Urinary bladder (tissue), 4 donors: ENCODE results near the gene BRME1. TPM values are rescaled to one million over a fixed set of nuclear protein-coding genes. Genes with fewer than 3 reads are reported as not detected.

ENCODE experiments used
- DNase-seq: peaks from one replicate; pipeline ENCODE4 v3.0.0-alpha.2; 2015; ENCODE audit errors: extremely low spot score
- H3K27ac ChIP-seq: one replicate; pipeline ENCODE4 v1.5.1; 2013; ENCODE audit warnings: low read depth, mild to moderate bottlenecking, moderate library complexity
- H3K36me3 ChIP-seq: one replicate; pipeline ENCODE4 v1.6.1; 2013; ENCODE audit warnings: mild to moderate bottlenecking, moderate library complexity; ENCODE audit not compliant: insufficient read depth
- H3K4me1 ChIP-seq: one replicate; pipeline ENCODE4 v1.6.1; 2013; ENCODE audit warnings: mild to moderate bottlenecking, moderate library complexity; ENCODE audit not compliant: insufficient read depth
- H3K4me3 ChIP-seq: one replicate; pipeline ENCODE4 v1.5.1; 2013; ENCODE audit warnings: low read depth, low read length
- WGBS: extraction: QIAGEN DNeasy Blood & Tissue Kit; methylation state at CpG from one replicate; pipeline ENCODE4 v1.1.7; 2013; 5-methylcytosine and 5-hydroxymethylcytosine counted together
- polyA plus RNA-seq: library from polyadenylated mRNA; stranded (reverse); fragments of 200-250 nt; gene quantifications from one replicate; pipeline ENCODE4 v1.2.3, GENCODE V29; 2013
- small RNA-seq: library from RNA; depleted of rRNA; stranded (forward); fragments of <200 nt; gene quantifications from one replicate; pipeline ENCODE3, GENCODE V24; 2014
- total RNA-seq: library from RNA; depleted of rRNA; stranded (reverse); fragments of >200 nt; gene quantifications from one replicate; pipeline ENCODE4 v1.2.3, GENCODE V29; 2014
- donor health status: healthy with polysubstance abuse.
- donor health status: healthy.

Gene BRME1
- total and polyA plus RNA-seq, 2 donors = 2.0 to 2.2 TPM

DNA sequence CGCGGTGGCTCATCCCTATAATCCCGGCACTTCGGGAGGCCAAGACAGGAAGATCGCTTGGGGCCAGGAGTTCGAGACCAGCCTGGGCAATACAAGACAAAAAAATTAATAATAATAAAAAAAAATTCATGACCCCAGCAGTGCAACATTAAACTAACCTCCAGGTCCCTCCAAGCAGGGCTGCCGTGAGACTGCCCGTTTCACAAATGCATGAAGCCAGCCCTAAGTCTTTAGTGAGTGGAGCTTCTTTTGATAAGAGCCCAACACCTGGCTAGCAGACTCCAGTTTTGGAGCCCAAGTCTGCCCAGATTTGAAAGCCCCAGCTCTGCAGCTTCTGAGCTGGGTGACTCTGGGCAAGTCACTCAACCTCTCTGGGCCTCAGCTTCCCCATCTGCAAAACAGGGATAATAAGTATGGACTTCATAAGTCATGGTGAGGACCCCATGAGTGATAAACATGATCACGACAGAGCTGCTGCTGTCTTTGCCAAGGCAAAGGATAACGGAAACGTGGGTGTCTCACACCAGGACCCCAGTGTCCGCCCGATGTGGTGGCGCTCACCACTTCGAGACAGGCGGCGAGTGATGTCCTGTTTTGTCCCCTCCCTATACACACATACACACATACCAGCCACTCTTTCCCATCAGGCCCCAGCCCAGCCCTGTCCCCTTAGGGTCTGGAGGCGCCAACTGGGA is 67.3 kb downstream of the BRME1 start:
- Histone ChIP-seq H3K4me1 (no peaks in the 10 kb centered on the region), H3K36me3 (no peaks in the 10 kb centered on the region), H3K27ac (peak overlapping the region; percentile 99), H3K4me3 (no peak overlapping the region)
- no peak for DNase-seq
- WGBS = 46% methylated on average over 18 of the region's 18 CpGs

DNA sequence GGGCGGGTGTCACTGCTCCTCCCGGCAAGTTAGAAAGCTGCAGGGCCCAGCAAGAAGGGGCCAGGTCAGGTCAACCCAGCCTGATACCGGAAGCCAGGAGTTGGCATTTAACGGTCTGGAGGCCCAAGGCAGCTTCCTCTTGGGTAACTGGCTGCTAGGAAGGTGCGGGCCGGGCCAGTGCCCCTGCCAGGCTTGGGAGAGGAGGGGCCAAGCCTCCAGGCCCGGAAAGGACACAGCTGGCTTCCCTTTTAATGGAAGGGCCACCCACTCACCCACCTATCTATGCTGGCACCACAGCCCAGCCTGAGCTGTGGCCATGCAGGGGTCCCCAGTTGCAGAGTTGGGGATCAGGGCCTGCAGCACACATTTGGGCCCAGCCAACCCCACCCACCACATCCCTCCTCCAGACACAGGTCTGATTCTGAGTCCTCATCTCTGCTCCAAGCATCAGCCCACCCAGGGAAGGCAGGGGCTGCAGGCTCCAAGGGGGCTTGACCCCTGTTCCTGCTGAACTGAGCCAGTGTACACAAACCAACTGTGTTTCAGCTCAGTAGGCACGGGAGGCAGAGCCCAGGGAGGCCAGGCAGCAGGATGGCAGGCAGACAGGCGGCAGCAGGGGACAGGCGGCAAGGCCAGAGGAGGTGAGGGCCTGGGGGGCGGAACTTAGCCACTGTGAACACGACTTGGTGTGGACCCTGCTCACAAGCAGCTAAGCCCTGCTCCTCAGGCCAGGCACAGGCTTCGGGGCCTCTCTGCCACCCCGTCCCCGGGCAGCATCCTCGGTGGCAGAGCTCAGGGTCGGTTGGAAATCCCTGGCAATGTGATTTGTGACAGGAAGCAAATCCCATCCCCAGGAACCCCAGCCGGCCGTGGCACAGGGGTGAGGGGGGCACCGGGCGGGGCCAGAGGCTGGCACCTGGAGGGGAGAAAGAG is 69.9 kb downstream of the BRME1 start:
- peak overlapping the region; percentile 12 for H3K27ac ChIP-seq
- no peaks in the 10 kb centered on the region for H3K36me3 ChIP-seq
- no peaks in the 10 kb centered on the region for H3K4me1 ChIP-seq
- no peak for DNase-seq
- WGBS = 53% methylated on average over 21 of the region's 21 CpGs
- no peak overlapping the region for H3K4me3 ChIP-seq

DNA sequence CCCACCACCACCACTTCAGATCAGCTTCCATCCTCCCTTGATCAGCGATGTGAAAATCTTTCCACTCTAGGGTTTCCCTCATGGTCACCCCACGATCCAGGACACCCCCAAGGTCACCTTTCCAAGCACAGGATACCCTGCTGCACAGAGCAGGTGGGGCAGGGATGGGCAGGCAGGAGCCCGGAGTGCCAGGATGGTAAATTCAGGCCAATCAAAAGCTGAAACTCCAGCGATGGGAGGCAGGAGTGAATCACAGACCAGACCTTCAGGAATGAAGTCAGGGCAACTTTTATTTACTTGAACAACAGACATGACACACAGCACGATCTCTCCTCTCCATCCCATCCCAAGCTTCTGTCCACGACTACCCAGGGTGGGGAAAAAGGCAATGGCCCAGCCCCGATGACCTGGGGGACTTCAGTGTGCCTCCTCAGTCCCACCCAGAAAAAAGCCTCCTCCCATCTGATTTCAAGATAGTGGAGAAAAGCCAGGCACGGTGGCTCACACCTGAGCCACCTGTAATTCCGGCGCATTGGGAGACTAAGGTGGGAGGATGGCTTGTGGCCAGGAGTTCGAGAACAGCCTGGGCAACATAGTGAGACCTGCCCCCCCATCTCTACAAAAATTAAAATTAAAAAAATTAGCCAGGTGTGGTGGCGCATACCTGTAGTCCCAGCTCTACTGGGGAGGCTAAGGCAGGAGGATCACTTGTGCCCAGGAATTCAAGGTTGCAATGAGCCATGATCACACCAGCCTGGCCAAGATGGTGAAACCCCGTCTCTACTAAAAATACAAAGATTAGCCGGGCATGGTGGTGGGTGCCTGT is 71.5 kb downstream of the BRME1 start:
- H3K36me3 ChIP-seq = no peaks in the 10 kb centered on the region
- DNase-seq = no peak
- H3K4me1 ChIP-seq = no peaks in the 10 kb centered on the region
- H3K27ac ChIP-seq = peak overlapping the region; percentile 58
- 67% methylated on average over 14 of the region's 14 CpGs for WGBS
- no peak overlapping the region for H3K4me3 ChIP-seq

DNA sequence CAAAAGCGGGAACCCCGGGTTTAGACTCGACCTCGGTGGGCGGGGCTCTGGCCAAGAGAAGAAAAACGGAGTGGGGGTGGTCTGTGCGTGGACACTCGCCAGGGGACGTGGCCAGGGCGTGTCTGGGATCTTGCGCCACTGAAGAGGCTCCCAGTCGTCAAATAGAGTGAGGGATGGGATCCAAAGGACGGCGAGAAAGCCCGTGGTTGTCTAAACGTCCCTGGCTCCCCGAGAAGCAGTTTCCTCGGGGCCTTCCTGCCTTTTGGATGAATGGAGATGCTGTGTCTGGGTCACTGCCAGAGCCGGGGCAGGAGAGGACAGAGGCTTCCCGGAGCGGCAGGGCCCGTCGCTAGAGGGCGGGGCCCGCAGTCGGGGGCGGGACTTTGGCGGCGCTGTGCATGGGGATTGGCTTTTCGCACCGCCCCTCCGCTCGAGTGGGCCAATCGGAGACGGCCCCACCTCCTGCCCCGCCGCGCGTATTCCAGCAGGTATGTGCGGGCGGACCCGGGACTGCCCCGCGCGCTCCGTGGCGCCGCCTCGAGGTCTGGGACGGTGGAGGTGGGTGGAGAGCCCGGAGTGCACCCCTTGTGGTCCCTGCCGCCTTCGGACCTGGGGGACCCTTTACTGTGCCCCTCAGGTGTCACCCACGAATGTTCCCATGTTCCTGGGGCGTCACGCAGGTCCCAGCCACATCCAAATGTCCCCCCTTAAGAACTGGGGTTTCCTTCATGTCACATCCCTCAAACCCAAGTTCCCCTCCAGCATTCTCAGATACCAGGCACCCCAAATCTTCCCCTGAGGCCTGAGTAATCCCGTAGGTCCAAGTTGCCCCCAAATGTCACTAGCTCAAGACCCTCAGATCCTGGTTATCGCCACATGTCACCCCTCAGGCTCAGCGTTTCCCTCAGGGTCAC is 72.3 kb downstream of the BRME1 start:
- WGBS = 7% methylated on average over 59 of the region's 59 CpGs

More for the DNA sequence above, 72.3 kb downstream of the BRME1 start:
- DNase-seq = no peak
- Histone ChIP-seq H3K27ac (peak overlapping the region; percentile 58), H3K4me1 (no peaks in the 10 kb centered on the region), H3K4me3 (no peak overlapping the region), H3K36me3 (no peaks in the 10 kb centered on the region)

Small RNA genes within 50 kb of the gene (small RNA-seq; reads per million reads assigned to genes)
- gene MIR181C (352 reads per million, percentile 98 among the genes with 10 or more reads in this experiment), gene MIR181D (34.4 reads per million, percentile 96 among the genes with 10 or more reads in this experiment)

Other genes with a start within 250 kb of the BRME1 start
- gene MRI1, start 141.6 kb downstream of the BRME1 start, total RNA-seq = 23.3 TPM
- gene MRI1, start 141.6 kb downstream of the BRME1 start, polyA plus RNA-seq = 38.1 TPM
- 22.6 TPM for gene C19orf53, start 131.7 kb downstream of the BRME1 start, total RNA-seq
- 156 TPM for gene C19orf53, start 131.7 kb downstream of the BRME1 start, polyA plus RNA-seq
- gene ZSWIM4, start 110.7 kb downstream of the BRME1 start, total RNA-seq = 2.5 TPM
- 2.2 TPM for gene ZSWIM4, start 110.7 kb downstream of the BRME1 start, polyA plus RNA-seq
- not detected for gene NANOS3, start 29.0 kb downstream of the BRME1 start, total RNA-seq
- gene NANOS3, start 29.0 kb downstream of the BRME1 start, polyA plus RNA-seq = 0.57 TPM
- gene CC2D1A, start 84 bp upstream of the BRME1 start, total RNA-seq = 7.3 TPM
- gene CC2D1A, start 84 bp upstream of the BRME1 start, polyA plus RNA-seq = 25.8 TPM
- gene PODNL1, start 32.3 kb upstream of the BRME1 start, total RNA-seq = 0.21 TPM
- gene PODNL1, start 32.3 kb upstream of the BRME1 start, polyA plus RNA-seq = 2.4 TPM
- 6.6 TPM for gene DCAF15, start 46.4 kb upstream of the BRME1 start, total RNA-seq
- gene DCAF15, start 46.4 kb upstream of the BRME1 start, polyA plus RNA-seq = 26.0 TPM
- 2.9 TPM for gene RFX1, start 100.2 kb upstream of the BRME1 start, total RNA-seq
- gene RFX1, start 100.2 kb upstream of the BRME1 start, polyA plus RNA-seq = 8.1 TPM
- not detected for gene RLN3, start 122.0 kb upstream of the BRME1 start, total RNA-seq
- gene RLN3, start 122.0 kb upstream of the BRME1 start, polyA plus RNA-seq = not detected
- gene IL27RA, start 125.6 kb upstream of the BRME1 start, total RNA-seq = 2.0 TPM
- gene IL27RA, start 125.6 kb upstream of the BRME1 start, polyA plus RNA-seq = 4.8 TPM
- gene PALM3, start 156.0 kb upstream of the BRME1 start, total RNA-seq = 0.90 TPM
- 2.8 TPM for gene PALM3, start 156.0 kb upstream of the BRME1 start, polyA plus RNA-seq
- gene MISP3, start 166.7 kb upstream of the BRME1 start, total RNA-seq = 0.21 TPM
- gene MISP3, start 166.7 kb upstream of the BRME1 start, polyA plus RNA-seq = 2.6 TPM
- not detected for gene C19orf67, start 179.7 kb upstream of the BRME1 start, total RNA-seq
- gene C19orf67, start 179.7 kb upstream of the BRME1 start, polyA plus RNA-seq = not detected
- 16.0 TPM for gene SAMD1, start 184.6 kb upstream of the BRME1 start, total RNA-seq
- 50.5 TPM for gene SAMD1, start 184.6 kb upstream of the BRME1 start, polyA plus RNA-seq
- 41.8 TPM for gene PRKACA, start 211.6 kb upstream of the BRME1 start, total RNA-seq
- 91.4 TPM for gene PRKACA, start 211.6 kb upstream of the BRME1 start, polyA plus RNA-seq
- gene ASF1B, start 230.5 kb upstream of the BRME1 start, total RNA-seq = 6.7 TPM
- gene ASF1B, start 230.5 kb upstream of the BRME1 start, polyA plus RNA-seq = 1.2 TPM